BLaER1 (cell line): ENCODE data around the gene TMEM271.

Experiments
- H3K27ac ChIP-seq: shearing (Covaris generic); formaldehyde crosslinking; 2 replicates; pipeline ENCODE4 v1.8.1; 2022
- H3K27me3 ChIP-seq: shearing (Covaris generic); formaldehyde crosslinking; 2 replicates; pipeline ENCODE4 v1.8.1; 2022
- H3K36me3 ChIP-seq: shearing (Covaris generic); formaldehyde crosslinking; 2 replicates; pipeline ENCODE4 v1.8.1; 2022
- H3K4me1 ChIP-seq: shearing (Covaris generic); formaldehyde crosslinking; 2 replicates; pipeline ENCODE4 v1.8.1; 2022
- H3K4me2 ChIP-seq: shearing (Covaris generic); formaldehyde crosslinking; 2 replicates; pipeline ENCODE4 v1.8.1; 2022
- H3K4me3 ChIP-seq: shearing (Covaris generic); formaldehyde crosslinking; 2 replicates; pipeline ENCODE4 v1.8.1; 2022
- H3K9ac ChIP-seq: shearing (Covaris generic); formaldehyde crosslinking; 2 replicates; pipeline ENCODE4 v1.8.1; 2022
- H3K9me3 ChIP-seq: shearing (Covaris generic); formaldehyde crosslinking; 2 replicates; pipeline ENCODE4 v1.8.1; 2022
- H4K20me1 ChIP-seq: shearing (Covaris generic); formaldehyde crosslinking; 2 replicates; pipeline ENCODE4 v1.8.1; 2022
- Cebpa-rat ChIP-seq: shearing (Covaris generic); IDR thresholded peaks from 2 replicates; pipeline ENCODE4 v1.8.1; 2022

Gene TMEM271, protein sequence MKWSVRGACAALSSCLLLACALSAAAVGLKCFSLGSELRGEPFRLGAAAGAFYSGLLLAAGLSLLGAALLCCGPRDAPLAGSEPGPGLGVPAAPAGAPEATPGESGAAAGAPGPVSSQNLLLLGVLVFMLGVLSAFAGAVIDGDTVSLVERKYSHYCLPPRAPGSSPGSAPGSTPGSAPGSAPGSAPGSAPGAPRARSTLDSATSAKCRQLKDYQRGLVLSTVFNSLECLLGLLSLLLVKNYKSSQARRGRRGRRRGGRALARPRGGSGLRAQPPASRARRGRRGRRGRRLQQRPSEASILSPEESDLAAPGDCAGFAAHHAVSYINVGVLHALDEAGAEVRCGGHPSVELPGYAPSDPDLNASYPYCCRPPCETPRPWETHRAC

DNA sequence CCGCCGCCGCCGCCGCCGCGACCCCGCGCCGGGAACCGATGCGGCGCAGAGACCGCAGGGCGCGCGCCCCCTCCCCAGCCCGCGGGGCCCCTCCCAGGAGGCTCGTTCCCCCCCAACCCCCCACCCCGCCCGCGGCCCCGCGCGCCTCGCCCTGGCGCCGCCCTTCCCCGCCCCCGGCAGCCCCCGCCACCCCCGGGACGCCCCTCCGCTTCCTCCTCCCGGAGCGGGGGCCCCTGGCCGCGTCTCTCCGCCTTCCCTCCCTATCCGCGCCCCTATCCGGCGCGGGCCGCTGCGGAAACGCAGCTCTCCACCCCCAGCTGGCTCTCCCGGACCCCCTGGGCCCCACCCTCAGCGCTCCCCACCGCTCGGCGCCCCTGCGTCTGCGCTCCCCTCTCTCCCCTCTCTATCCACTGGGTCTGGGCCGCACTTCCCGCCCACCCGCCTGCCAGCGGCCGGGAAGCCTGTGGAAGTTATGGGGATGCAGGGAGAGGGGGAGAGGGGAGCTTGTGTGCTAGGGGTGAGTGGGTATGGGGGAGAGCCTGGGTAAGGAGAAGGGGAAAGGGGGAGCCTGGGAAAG is at the start of gene TMEM271:
Gene TMEM271 (minus strand): TSS at position 51 of the 577 bp plus-strand sequence. CDS start 233 bp downstream, outside the sequence.
- no peak within 1 kb of the TSS for H3K4me3 ChIP-seq
- H3K27me3 ChIP-seq, result no peaks in the 10 kb centered on the region
- no peaks in the 10 kb centered on the region for H3K36me3 ChIP-seq
- no peaks in the 10 kb centered on the region for H4K20me1 ChIP-seq
- H3K27ac ChIP-seq, result no peak within 1 kb of the TSS
- peaks cover 65% of the 10 kb centered on the region for H3K9me3 ChIP-seq
- H3K4me1 ChIP-seq, result no peaks in the 10 kb centered on the region
- H3K4me2 ChIP-seq, result no peak within 1 kb of the TSS
- TF ChIP-seq Cebpa-rat, result no peak
- no peak within 1 kb of the TSS for H3K9ac ChIP-seq

DNA sequence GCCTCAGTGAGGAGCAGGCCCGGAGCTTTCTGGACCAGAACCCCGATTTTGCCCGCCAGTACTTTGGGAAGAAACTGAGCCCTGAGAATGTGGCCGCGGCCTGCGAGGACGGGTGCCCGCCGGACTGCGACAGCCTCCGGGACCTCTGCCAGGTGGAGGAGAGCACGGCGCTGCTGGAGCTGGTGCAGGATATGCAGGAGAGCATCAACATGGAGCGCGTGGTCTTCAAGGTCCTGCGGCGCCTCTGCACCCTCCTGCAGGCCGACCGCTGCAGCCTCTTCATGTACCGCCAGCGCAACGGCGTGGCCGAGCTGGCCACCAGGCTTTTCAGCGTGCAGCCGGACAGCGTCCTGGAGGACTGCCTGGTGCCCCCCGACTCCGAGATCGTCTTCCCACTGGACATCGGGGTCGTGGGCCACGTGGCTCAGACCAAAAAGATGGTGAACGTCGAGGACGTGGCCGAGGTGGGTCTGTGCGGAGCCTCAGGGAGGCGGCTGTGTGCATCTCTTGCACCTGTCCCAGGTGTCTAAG is 49.6 kb upstream of the TMEM271 start:
- Histone ChIP-seq H3K9ac (no peak overlapping the region), H3K4me1 (peaks cover 51% of the 10 kb centered on the region), H3K36me3 (no peaks in the 10 kb centered on the region), H3K4me3 (no peak overlapping the region), H3K27ac (no peak overlapping the region), H3K27me3 (no peaks in the 10 kb centered on the region), H4K20me1 (no peaks in the 10 kb centered on the region), H3K4me2 (peak overlapping the region; percentile 65), H3K9me3 (0 out of 2 replicates have a peak, but pooled peaks cover 6% of the 10 kb centered on the region)
- TF ChIP-seq Cebpa-rat, result no peak

DNA sequence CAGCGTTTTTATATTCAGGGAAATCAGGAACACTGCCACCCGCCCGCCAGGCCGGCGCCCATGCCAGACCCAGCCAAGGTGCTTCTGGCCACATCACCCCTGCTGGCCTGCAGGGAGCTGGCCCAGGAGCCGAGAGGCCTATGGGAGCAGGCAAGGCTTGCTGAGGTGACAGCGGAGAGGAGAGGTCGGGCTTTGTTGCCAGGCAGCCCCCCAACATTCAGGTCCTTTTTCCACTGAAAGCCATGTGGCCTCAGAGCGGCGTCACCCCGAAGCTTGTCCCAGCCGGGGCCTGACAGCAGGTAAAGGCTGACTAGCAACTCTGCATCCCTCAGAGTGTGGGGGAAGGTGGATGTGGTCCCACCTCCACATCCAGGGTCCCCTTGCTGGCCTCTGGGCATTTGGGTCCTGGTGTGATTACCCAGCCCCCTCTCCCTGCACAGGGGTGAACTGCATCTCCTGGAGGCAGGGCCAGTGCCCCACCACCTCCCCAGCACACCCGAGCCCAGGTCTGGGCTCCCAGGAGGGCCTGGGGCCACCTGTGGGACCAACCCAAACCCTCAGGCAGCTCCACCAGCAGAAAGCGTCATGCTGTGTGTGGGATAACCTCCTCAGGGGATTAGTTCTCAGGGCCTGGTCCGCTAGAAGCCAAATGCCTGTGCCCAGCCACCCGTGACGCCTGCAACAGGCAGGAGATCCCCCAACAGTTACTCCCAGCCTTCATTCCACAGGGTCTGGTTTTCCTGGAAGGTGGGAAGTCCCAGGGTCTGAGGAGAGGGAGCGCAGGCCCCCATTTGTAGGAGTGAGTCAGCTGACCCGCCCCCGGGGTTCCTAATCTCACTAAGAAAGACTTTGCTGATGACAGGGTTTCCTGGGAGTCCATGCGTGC is 48.9 kb upstream of the TMEM271 start, which contains the start of gene PDE6B:
Gene PDE6B (plus strand): TSS at position 869 of the 886 bp plus-strand sequence. CDS start 54 bp downstream, outside the sequence.
- Histone ChIP-seq H3K9ac (no peak within 1 kb of the TSS), H4K20me1 (no peaks in the 10 kb centered on the region), H3K27ac (peak within 1 kb of the TSS; percentile 35; the same call in 1 of the 2 replicates), H3K27me3 (no peaks in the 10 kb centered on the region), H3K4me2 (peak within 1 kb of the TSS; percentile 65), H3K4me3 (no peak within 1 kb of the TSS), H3K4me1 (peaks cover 51% of the 10 kb centered on the region), H3K36me3 (no peaks in the 10 kb centered on the region), H3K9me3 (no peaks in the 10 kb centered on the region)
- TF ChIP-seq Cebpa-rat, result no peak

DNA sequence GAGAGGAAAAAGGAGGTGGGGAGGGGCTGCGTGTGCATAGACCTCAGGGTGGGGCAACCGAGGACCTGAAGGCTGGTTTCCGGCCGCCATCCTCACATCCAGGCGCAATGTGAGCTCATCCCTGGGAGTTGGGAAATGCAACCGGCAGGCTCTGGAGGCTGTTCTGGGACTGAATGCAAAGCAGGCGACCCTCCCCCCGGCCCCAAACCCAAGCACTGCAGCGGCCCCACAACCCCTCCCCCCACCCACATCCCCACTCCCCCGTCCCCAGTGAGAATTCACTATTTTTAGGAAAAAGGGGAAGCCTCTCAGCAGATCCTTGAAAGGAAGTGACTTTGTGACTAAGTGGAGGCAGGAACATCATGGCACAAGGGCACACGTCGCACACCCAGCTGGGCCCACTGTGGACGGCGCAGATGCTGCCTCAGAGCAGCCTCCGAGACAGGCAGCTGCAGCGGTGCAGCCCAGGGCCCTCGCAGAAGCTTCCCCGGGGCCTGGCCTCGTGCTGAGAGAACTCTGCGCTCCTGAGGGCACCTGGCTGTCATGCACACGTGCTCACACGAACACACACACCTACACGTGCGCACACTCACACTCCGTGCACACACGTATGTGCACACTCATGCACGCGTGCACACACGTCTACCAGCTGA is 47.9 kb upstream of the TMEM271 start:
- Histone ChIP-seq H3K9ac (no peak overlapping the region), H4K20me1 (no peaks in the 10 kb centered on the region), H3K9me3 (peaks cover 2% of the 10 kb centered on the region), H3K4me3 (no peak overlapping the region), H3K27ac (no peak overlapping the region), H3K4me2 (peak overlapping the region; percentile 65), H3K27me3 (no peaks in the 10 kb centered on the region), H3K4me1 (peaks cover 49% of the 10 kb centered on the region), H3K36me3 (no peaks in the 10 kb centered on the region)
- no peak for TF ChIP-seq Cebpa-rat

DNA sequence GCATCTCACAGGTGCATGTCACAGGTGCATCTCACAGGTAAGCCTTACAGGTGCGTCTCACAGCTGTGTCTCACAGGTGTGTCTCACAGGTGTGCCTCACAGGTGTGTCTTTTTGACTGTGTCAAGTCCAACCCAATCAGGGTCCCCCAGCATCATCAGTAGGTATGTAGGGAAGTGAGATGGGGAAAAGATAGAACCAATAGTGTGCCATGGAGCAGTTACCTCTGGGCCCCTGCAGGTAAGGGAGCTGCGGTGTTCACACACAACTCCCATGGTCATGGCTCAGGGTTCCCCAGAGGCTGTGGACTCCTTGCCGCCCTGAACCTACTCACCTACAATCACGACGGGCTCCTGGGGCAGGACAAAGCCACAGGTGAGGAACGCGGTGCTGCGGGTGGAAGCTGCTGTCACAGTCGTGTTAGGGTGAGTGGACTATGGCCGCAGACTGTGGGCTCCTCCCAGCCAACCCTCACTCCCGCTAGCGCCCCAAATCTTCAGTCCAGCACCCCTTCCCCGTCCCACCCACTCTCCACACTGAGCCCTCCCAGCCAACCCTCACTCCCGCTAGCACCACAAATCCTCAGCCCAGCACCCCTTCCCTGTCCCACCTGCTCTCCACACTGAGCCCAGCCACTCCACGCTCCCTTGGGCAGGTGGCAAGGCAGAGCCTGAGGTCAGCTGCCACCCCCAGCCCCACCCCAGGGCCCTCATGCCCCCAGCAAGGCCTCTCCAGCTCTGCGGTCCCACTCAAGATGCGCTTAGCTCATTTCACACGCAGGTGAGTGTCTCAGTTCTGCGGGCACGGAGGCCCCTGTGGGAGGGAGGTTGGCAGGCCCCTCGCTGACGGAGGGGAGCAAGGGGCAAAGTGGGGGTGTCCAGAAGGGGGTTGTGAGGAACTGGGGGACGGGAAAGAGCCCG is 47.2 kb upstream of the TMEM271 start:
- Histone ChIP-seq H3K4me1 (peaks cover 41% of the 10 kb centered on the region), H4K20me1 (no peaks in the 10 kb centered on the region), H3K27me3 (no peaks in the 10 kb centered on the region), H3K27ac (no peak overlapping the region), H3K4me3 (no peak overlapping the region), H3K4me2 (peak overlapping the region; percentile 40), H3K36me3 (no peaks in the 10 kb centered on the region), H3K9me3 (peaks cover 10% of the 10 kb centered on the region), H3K9ac (no peak overlapping the region)
- TF ChIP-seq Cebpa-rat, result no peak

DNA sequence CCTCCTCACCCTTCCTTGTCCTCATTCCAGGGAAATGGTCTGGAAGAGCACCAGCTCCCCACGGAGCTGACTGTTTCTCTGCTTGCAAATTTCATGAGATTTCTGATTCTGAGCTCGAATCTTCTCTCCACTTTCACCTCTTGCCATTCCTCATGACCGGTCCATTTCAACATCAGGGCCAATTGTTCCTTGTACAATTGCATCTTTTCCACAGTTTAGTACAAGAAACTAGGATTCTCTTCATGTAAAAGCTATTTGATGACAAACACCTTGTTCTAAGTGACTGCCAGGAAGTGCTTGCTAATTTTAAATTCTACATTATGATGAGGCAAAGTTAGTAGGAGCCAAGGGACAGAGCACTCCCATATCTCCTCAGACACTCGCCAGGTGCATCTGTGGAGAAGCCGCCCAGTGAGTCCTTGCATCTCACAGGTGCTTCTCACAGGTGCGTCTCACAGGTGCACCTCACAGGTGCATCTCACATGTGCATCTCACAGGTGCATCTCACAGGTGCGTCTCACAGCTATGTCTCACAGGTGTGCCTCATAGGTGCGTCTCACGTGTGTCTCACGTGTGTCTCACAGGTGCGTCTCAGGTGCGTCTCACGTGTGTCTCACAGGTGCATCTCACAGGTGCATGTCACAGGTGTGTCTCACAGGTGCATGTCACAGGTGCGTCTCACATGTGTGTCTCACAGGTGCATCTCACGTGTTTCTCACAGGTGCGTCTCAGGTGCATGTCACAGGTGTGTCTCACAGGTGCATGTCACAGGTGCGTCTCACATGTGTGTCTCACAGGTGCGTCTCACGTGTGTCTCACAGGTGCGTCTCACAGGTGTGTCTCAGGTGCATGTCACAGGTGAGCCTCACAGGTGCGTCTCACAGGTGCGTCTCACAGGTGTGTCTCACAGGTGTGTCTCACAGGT is 46.2 kb upstream of the TMEM271 start:
- no peak for TF ChIP-seq Cebpa-rat
- H3K27ac ChIP-seq, result no peak overlapping the region
- no peak overlapping the region for H3K4me2 ChIP-seq
- H3K9ac ChIP-seq, result no peak overlapping the region
- H3K9me3 ChIP-seq, result peaks cover 19% of the 10 kb centered on the region
- H3K4me1 ChIP-seq, result peaks cover 40% of the 10 kb centered on the region
- H3K4me3 ChIP-seq, result no peak overlapping the region
- no peaks in the 10 kb centered on the region for H3K27me3 ChIP-seq
- no peaks in the 10 kb centered on the region for H4K20me1 ChIP-seq
- H3K36me3 ChIP-seq, result no peaks in the 10 kb centered on the region

DNA sequence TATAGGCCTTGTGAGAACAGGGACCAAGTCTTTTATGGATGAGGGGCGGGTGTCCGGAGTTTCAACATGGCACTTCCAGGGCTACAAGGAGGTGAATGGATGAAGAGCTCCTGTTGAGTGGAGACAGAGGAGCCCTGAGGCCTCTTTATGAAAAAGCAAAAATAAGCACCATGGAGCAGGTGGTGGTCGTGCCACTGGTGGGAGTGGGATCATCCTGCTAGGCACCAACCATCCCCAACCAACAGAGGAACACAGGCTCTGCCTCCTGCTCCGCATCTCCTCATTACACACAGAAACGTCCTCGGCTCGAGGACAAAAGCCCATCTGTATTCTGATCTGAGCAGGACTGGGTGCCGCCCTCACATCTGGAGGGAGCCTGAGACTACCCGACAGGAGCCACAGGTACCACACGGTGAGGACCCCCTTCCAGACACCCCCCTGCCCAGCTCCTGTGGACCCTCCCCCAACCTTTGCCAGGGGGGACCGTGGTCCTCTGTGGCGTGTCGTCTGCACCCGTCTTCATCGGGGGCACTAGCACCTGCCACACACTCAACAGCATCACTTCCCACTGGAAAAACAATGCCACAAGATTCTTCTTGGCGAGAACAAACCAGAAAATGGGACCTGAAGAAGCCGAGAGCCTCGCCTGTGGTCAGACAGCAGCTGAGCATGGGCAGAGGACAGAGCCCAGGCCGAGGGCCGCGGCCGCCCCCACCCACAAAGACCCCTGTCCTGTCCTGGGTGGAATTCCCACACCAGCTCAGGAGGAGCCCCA is 45.4 kb upstream of the TMEM271 start:
- Histone ChIP-seq H3K27ac (no peak overlapping the region), H3K4me1 (peaks cover 32% of the 10 kb centered on the region), H4K20me1 (no peaks in the 10 kb centered on the region), H3K9me3 (peaks cover 25% of the 10 kb centered on the region), H3K36me3 (no peaks in the 10 kb centered on the region), H3K9ac (no peak overlapping the region), H3K4me3 (no peak overlapping the region), H3K27me3 (no peaks in the 10 kb centered on the region), H3K4me2 (no peak overlapping the region)
- no peak for TF ChIP-seq Cebpa-rat
